SK-MEL-5 (cell line): ENCODE measurements around the gene EML4. TPM values are rescaled to one million over a fixed set of nuclear protein-coding genes. Genes with fewer than 3 reads are reported as not detected.
"Not testable (repeated sequence)": the region's sequence is repeated elsewhere in the genome, so short reads cannot be mapped to it uniquely, and the experiment has no call there.

Experiments used
- DNase-seq: peaks from one replicate; pipeline ENCODE4 v3.0.0-alpha.2; 2016; ENCODE audit warnings: low read depth, low spot score
- in situ Hi-C: cut with HindIII; loops from 2 replicates; pipeline ENCODE4 v1.10.0; 2016; ENCODE audit warnings: low sequenced_read_pairs, high pct_unique_total_duplicates, low pct_unique_long_range_greater_than_20kb
- polyA plus RNA-seq, 2 experiments: library from polyadenylated mRNA; depleted of rRNA; stranded (reverse); fragments of >200 nt; gene quantifications; 2 replicates each; pipeline ENCODE4 v1.2.3, GENCODE V29; 2015
- total RNA-seq: library from RNA; depleted of rRNA; stranded (reverse); fragments of >200 nt; shearing (Covaris generic); gene quantifications from 2 replicates; pipeline ENCODE4 v1.2.3, GENCODE V29; 2014; rRNA removed

EML4 gene
- 78.4 and 81.7 TPM in 2 replicates for total RNA-seq
- polyA plus RNA-seq (2015; cell fraction: cytosol; rRNA removed): 55.3 and 74.0 TPM in 2 replicates
- polyA plus RNA-seq (2015; cell fraction: nucleus; rRNA removed): 163 and 189 TPM in 2 replicates

- in situ Hi-C loops: no loop called here
- peak; percentile 91 for DNase-seq
Measured at GRCh38 chr2:42169100-42169873, at the start of gene EML4. TSS of gene EML4 (plus strand) at chr2:42169353. CDS start at chr2:42169612, 259 bp downstream.

- no peak for DNase-seq
- in situ Hi-C loops: no loop called here
Measured at GRCh38 chr2:42123426-42123825, 45.7 kb upstream of the EML4 start.

GRCh38 chr2:42124011-42124785, 45.0 kb upstream of the EML4 start:
- in situ Hi-C loops: no loop called here

GRCh38 chr2:42125841-42126594, 43.1 kb upstream of the EML4 start:
- DNase-seq: no peak
- in situ Hi-C loops: no loop called here

More at GRCh38 chr2:42124011-42124785, 45.0 kb upstream of the EML4 start:
- no peak for DNase-seq

GRCh38 chr2:42126873-42127272, 42.3 kb upstream of the EML4 start:
- DNase-seq, in situ Hi-C loops: not testable (repeated sequence)

GRCh38 chr2:42127425-42128424, 41.4 kb upstream of the EML4 start:
- in situ Hi-C loops: no loop called here
- DNase-seq: no peak

- no peak for DNase-seq
- in situ Hi-C loops: no loop called here
Measured at GRCh38 chr2:42128721-42129486, 40.2 kb upstream of the EML4 start.

GRCh38 chr2:42129487-42129852, 39.7 kb upstream of the EML4 start:
- DNase-seq: no peak
- in situ Hi-C loops: no loop called here

GRCh38 chr2:42129947-42130346, 39.2 kb upstream of the EML4 start:
- in situ Hi-C loops: no loop called here

GRCh38 chr2:42130858-42131257, 38.3 kb upstream of the EML4 start:
- DNase-seq, in situ Hi-C loops: not testable (repeated sequence)

More at GRCh38 chr2:42129947-42130346, 39.2 kb upstream of the EML4 start:
- no peak for DNase-seq

- no peak for DNase-seq
- in situ Hi-C loops: no loop called here
Measured at GRCh38 chr2:42132191-42132965, 36.8 kb upstream of the EML4 start.

- in situ Hi-C loops: no loop called here
Measured at GRCh38 chr2:42132966-42133641, 36.0 kb upstream of the EML4 start.

GRCh38 chr2:42133771-42134195, 35.4 kb upstream of the EML4 start:
- no peak for DNase-seq
- in situ Hi-C loops: no loop called here

More at GRCh38 chr2:42132966-42133641, 36.0 kb upstream of the EML4 start:
- no peak for DNase-seq

- DNase-seq, in situ Hi-C loops: not testable (repeated sequence)
Measured at GRCh38 chr2:42134401-42134932, 34.7 kb upstream of the EML4 start.
